Left lobe of liver (tissue), 2 donors: Measurements from ENCODE around the gene NKRF. TPM values are rescaled to one million over a fixed set of nuclear protein-coding genes. Genes with fewer than 3 reads are reported as not detected.

Experiments
- ATAC-seq: fragments of 200-7000 bp; cut with Tn5 transposase; one replicate; pipeline ENCODE4 v1.9.1; 2020; ENCODE audit warnings: mild to moderate bottlenecking, moderate library complexity
- DNase-seq: peaks from one replicate; pipeline ENCODE4 v3.0.0-alpha.2; 2020; ENCODE audit warnings: low spot score
- total RNA-seq: library from RNA; stranded (reverse); gene quantifications from one replicate; pipeline ENCODE4 v1.2.1, GENCODE V29; 2021
- donor health status: DM: no; HTN: no; CAD: no; lungs with moderate emphysema.
- donor health status: DM: no; HTN: yes; CAD: no.

NKRF gene
- total RNA-seq, 1 donor from 2014 or later, result 4.2 TPM

DNA sequence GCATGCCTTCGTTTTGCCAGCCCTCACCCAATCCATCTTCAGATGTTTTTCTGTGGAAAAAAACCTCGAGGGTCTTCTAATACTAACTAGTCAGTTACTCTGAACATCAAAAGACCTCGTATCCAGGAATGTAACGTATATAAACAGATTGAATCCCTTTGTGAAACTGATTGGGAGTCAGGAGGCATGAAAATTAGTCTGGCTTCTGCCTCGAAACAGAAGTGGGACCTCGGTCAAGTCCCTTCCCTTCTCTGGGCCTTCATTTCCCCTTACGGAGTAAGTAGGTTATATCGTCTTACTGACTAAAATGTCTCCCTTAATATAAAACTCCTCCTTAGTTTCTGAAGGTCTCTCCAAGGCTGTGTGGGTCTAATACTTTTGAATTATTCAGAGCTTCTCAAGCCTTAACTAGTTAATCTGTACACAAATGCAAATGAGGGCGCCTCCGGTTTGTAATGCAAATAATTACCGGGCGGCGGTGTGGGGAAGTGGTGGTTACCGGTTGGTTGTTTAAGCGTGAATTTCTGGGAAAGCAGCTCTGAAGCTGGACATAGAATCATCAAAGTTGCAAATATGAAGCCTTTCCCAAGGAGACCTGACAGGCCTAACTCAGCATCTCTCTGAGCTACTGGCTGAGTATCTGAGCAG, 11.4 kb upstream of the NKRF start:
- ATAC-seq, result no peak
- DNase-seq, result no peak

DNA sequence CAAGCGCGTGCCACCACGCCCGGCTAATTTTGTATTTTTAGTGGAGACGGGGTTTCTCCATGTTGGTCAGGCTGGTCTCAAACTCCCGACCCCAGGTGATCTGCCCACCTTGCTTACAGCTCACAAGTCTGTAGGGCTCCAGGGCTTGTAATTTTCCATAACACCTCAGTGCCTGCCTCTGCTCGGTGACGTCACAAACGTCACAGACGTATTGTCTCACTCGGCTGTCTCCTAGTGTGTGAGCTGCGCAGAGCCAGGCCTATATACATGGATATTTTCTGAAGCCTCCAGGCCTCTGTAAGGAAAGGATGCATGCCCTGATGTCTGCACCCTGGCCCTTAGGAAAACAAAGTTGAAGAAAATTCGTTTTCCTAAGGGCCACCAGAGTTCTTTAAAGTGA, 8.6 kb upstream of the NKRF start:
- DNase-seq (no peak), ATAC-seq (no peak)

DNA sequence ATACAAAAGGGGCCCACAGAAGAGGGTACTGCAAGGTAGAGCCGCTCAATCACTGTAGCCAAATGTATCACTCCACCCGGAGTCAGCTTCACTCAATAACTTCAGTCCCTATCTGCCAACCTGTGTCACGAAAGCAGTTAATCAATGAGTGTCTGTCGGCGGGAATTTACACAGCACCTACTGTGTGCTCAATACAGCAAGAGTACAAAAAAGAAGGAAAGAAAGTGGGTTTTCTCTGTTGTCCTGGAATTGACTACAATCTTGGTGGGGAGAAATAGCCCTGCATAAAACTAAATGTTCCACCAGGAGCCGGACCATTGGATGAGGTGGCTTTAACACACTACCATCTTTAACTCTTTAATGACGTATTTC, 780 bp upstream of the NKRF start:
- no peak for DNase-seq
- peak; percentile 38 for ATAC-seq

GRCh38 chrX:119605464-119606279, 552 bp downstream of the NKRF start:
- peak; percentile 76 for ATAC-seq
- DNase-seq, result peak; percentile 50

DNA sequence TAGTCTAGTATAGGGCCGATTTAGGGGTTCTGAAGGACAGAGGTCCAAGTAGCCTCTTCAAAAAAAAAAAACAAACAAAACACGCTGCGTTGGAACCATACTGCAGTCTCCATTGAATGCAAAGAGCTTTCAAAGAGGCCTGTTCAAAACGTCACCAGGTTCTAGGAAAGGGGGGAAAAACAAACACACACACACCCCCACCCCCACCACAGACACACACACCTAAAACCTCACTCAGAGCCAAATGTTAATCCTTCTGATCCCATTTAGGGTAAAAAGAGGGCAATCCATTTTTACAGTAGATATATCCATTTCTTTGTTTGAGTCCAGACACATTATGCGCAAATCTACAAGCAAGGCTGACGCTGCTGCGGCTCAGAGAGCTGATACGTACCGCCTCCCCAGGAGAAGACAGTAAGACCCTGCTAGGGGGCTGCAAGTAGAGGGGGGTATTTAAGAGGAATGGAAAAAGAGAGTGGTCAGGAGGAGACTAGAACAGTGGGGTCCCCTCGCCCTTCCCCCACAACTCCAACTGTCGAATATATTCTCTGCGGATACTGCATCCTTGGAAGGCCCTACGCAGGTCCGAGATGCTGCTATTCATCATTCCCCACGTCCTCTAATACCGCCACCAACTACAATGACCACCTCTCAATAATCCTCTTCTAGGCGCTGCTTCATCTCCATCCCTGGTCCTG, 1.3 kb downstream of the NKRF start:
- ATAC-seq, result no peak
- DNase-seq, result no peak

DNA sequence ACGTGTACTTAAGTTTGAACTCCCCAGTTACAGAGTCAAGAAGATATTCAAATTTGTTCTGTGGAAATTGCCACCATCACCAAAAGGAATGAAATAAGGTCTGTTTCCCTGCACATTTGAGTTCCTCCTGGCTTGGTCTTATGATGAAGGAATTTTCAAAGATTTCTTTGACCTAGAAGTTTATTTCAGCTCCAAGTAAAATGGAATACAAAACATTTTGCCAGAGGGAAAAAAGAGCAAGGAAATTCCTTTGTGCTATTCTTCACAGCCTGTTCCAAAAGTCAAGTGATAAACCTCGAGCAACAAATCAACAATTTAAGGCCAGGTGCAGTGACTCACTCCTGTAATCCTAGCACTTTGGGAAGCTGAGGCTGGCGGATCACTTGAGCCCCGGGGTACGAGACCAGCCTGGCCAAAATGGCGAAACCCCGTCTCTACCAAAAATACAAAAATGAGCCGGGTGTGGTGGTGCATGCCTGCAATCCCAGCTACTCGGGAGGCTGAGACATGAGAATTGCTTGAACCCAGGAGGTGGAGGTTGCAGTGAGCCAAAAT, 3.4 kb downstream of the NKRF start:
- no peak for DNase-seq
- no peak for ATAC-seq

- DNase-seq (no peak), ATAC-seq (no peak)
Observed at GRCh38 chrX:119589810-119590209, 16.4 kb downstream of the NKRF start.

DNA sequence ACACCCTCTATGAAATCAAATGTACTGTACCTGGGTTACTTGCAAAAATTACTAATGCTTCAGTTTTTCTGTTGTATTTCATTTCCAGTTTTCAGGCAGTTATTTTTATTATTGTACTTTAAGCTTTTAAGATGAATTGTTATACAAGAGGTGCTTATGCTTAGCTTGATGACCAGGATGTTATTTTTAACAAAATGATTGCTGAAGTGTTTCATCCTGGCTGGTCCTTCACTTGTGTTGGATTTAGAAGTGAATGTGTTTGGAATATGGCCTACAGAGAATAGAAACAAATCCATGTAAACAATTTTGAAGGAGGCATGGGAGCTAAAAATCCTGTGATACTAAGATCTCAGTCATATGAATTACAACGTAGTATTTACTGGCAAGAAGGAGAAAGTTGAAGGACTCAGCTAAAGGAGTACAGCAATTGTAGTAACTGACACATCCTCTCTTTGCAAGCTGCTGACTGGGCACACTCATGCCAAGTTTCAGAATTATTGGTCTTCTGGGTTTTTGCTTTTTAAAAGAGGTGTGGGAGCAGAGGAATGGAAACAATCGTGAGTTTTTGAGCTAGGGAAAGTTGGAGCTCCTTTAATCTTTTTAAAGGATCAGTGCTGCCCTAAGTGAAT, 22.7 kb downstream of the NKRF start:
- DNase-seq, result no peak
- no peak for ATAC-seq

DNA sequence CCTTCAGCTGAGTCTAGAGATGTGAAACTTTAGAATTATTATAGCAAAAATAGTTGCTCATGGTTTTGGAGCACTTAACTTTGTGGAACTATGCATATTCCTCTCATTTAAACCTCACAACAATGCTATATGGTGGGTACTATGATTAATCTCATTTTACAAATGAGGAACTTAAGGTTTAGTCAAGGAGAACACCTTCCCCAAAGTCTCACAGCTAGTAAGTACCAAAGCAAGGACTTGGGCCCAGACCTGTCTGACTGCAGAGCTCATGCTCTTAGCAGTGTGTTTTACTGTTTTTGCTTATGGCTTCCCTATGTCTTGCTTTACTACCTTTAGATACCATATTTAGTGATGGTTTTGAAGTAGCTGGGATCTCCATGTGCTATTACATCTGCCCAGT, 26.8 kb downstream of the NKRF start:
- ATAC-seq, result no peak
- no peak for DNase-seq

- ATAC-seq (peak; percentile 97), DNase-seq (peak; percentile 88)
Observed at GRCh38 chrX:119574394-119575266, 31.6 kb downstream of the NKRF start, which contains the start of gene UBE2A. TSS of gene UBE2A (plus strand) at chrX:119574563. CDS start at chrX:119574712, 149 bp downstream.

- DNase-seq, result peak; percentile 50
- ATAC-seq, result peak; percentile 55
Observed at GRCh38 chrX:119573840-119574393, 32.3 kb downstream of the NKRF start.

- DNase-seq, result no peak
Observed at GRCh38 chrX:119573222-119573621, 33.0 kb downstream of the NKRF start.

GRCh38 chrX:119570351-119570835, 35.8 kb downstream of the NKRF start:
- no peak for ATAC-seq
- no peak for DNase-seq

More at GRCh38 chrX:119573222-119573621, 33.0 kb downstream of the NKRF start:
- ATAC-seq, result no peak

GRCh38 chrX:119565107-119565663, 41.0 kb downstream of the NKRF start, which contains the start of gene STEEP1:
TSS of gene STEEP1 (minus strand) at chrX:119565409. CDS start at chrX:119565355, 54 bp downstream.
- DNase-seq (peak; percentile 86), ATAC-seq (peak; percentile 92)

DNA sequence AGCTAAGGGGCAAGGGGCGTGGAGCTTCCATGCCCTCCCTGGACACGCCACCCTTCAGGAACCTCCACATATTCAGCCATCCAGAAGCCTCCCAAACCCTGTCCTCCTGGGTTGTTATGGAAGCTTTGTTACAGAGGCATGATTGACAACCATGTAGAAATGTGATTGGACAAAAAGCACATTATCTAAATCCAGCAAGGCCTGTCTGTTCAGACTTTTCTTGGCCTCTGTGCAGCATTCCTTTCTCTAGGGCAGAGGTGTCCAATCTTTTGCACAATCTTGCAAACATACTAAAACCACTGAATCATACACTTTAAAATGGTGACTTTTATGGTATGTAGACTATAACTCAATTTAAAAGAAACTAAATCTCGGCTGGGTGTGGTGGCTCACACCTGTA, 53.7 kb downstream of the NKRF start:
- ATAC-seq, result no peak
- DNase-seq, result no peak

- ATAC-seq, result no peak
Observed at GRCh38 chrX:119549327-119550016, 56.8 kb downstream of the NKRF start.

DNA sequence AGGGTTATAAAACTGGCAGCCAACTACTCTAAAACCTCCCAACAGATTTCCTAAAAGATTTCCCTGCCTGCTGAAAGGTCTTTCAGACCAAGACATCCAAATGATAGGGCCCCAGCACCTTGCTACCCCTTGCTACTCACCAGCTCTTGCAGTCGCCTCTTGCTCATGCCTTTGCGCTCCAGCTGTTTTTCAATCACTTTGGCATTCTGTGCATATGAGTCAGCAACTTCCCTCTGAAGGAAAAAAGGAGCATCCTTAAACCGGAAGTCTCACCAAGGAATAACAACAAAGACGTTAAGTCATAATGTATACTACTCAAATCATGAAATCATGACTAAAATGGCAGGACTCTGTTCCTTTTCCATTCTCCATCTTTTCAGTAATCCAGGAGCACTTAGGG, 65.0 kb downstream of the NKRF start:
- ATAC-seq (no peak), DNase-seq (no peak)

More at GRCh38 chrX:119549327-119550016, 56.8 kb downstream of the NKRF start:
- DNase-seq, result no peak

DNA sequence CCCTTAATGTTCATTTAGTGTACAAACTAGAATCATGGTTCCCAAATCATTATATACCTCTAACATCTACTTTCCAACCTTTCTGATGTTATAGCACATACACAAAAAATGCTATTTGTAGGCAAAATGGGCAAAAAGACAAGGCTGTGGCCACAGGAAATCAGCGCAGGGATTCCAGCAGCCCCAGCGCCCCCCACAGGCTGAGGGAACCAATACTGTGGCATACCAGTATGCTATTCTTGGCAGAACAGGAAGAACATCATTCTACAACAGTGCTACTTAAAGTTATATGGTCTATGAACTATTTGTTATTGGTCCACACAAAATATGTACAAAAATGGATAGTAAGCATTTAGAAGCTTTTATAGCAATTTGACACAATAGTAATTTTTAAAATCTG, 66.4 kb downstream of the NKRF start:
- no peak for ATAC-seq
- DNase-seq, result no peak
